GM19324 (cell line): ENCODE data around the gene WRNIP1.
"Not testable (repeated sequence)": the region's sequence is repeated elsewhere in the genome, so short reads cannot be mapped to it uniquely, and the experiment has no call there.

Source experiments
- ATAC-seq: cut with Tn5 transposase; IDR thresholded peaks from one replicate; pipeline ENCODE4 v1.9.1; 2021; ENCODE audit warnings: mild to moderate bottlenecking, moderate library complexity; ENCODE audit not compliant: unreplicated experiment, low FRiP score

The WRNIP1 gene

GRCh38 chr6:2782825-2783187 lies 17.6 kb downstream of the WRNIP1 start:
- no peak for ATAC-seq

GRCh38 chr6:2783188-2783963 lies 18.2 kb downstream of the WRNIP1 start:
- ATAC-seq, result no peak

DNA sequence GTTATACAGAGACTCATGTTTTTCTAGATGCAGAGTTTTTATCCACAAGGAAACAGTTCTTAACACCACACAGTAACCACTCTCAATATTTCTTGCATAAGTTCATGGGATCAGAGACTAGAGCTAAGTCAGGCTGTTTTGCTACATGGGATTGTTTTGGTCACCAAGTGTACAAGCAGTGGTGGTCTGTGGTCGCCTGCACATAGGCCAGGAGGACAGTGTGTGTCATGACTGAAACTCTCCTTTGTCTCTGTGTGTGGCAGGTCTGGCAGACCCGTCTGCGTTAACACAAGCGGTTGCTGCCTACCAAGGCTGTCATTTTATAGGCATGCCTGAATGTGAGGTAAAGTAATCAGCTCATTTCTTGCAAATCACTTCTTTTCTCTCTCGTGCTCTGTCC lies 18.9 kb downstream of the WRNIP1 start:
- ATAC-seq, result no peak

GRCh38 chr6:2784930-2785329 lies 19.7 kb downstream of the WRNIP1 start:
- ATAC-seq, result no peak

DNA sequence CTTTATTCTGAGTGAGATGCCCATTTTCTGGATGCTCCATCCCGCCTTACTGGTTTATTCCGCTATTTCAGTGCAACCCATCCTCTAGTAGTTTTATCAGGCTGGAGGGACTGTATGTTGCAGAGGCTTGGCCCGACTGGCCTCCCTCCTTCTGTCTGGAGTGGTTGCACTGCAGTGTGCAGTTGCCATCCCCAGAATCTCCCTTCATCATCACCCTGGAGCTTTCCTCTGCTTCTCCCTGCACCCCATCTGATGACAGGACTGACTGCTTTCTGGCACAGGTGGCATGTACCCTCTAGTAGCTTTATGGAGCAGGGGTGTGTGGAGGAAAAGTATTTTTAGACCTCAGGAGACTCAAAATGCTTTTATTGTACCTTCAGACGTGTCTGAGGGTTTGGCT lies 21.1 kb downstream of the WRNIP1 start:
- no peak for ATAC-seq

- no peak for ATAC-seq
Observed at GRCh38 chr6:2790588-2791449, 25.6 kb downstream of the WRNIP1 start.

DNA sequence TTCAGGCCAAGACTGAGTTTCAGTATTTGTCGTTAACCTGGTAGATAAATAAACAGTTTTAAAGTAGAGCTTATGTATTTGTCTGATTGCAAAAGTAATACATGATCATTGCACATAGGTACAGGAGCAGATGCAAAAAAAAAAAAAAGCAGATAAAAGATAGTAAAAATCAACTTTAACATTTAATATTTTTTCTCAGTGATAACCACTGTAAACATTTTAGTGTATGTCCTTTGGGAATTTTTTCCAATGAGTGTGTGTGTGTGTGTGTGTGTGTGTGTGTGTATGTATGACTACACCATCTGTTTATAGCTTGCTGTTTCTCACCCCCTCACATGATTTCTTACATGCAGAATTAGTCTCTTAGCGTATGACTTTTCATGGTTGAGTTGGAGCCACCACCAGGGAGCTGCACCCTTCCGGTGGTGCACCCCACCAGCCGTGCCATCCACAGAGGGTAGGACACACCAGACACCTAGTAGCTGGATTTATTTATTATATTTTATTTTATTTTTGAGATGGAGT lies 26.3 kb downstream of the WRNIP1 start:
- ATAC-seq, result no peak

DNA sequence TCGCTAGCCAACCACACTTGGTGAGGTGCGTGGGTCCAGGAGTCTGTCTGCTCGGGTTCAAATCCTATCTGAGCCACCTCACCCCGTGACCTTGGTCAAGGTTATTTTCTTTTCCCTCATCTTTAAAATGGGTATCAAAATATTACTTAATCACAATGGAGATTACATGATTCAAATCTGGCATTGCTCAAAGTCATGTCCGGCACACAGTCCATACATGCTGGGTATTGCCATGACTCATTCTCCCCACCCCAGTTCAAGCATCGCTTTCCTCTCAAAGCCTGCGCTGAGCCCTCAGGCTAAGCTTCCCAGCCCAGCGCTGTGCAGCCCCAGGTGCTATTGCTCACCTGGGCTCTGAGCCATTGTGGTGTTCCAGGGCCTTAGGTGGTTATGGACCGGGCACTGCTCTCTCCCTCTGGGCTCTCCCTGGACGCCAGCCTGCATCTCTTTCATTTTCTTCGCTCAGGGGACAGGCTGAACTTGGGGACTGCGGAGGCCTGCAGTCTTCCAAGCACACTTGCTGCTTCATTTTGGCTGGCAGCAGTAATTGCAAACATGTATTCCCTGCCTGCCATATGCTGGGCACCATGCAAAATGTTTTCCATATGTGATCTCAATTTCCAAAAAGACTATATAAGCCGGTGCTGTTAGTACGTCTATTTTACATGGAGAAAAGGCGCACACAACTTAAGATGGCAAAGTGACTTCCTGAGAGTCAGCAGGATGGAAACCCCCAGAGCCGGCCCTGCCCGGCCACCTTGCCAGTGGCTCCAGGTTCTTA lies 27.3 kb downstream of the WRNIP1 start:
- no peak for ATAC-seq

DNA sequence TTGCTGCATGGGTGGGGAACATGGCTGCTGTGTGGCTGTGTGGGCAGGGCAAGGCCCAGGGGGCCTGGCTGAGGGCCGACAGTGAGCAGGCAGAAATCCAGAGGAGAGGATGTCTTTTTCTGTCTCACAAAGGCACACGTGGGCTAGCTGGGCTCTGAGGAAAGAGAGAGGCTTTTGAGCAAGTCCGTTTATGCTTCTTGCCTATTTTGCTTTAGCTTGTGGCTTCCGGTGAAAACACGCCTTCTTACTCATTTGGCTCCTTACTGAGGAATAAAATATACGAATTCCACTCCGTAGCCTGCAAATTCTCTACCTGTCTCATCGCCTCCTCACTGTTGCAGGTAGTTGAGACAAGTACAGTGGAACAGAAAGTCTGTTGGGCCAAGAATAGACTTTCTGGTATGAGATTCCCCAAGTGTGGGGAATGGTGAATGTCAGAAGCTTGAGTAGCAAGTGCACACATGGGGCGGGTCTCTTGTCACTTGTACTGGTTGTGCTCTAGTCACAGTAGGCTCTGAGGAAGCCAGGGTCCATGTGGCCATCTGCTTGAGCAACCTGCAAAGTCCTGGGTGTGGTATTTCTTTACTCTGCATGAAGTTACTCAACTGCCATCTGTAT lies 28.4 kb downstream of the WRNIP1 start:
- no peak for ATAC-seq

GRCh38 chr6:2794171-2794730 lies 29.1 kb downstream of the WRNIP1 start:
- ATAC-seq, result no peak

GRCh38 chr6:2795162-2795561 lies 30.0 kb downstream of the WRNIP1 start:
- no peak for ATAC-seq

DNA sequence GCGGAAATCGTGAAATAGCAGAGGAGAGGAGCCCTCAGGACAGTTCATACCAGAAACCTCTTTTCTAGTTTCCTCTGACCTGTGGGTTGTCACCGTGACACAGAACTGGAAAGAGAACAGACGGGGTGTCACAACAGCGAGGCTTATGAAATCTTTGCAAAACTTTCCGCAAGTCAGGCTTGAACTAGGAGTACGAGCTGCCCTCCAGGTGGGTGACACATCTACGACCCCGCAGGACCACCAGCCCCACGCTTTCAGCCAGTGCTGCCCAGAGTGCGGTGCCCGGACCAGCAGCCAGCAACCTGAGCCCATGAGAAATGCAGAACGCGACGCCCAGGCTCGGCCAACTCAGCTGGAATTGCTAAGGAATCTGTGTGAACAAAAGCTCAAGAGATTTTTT lies 30.8 kb downstream of the WRNIP1 start:
- ATAC-seq, result no peak

DNA sequence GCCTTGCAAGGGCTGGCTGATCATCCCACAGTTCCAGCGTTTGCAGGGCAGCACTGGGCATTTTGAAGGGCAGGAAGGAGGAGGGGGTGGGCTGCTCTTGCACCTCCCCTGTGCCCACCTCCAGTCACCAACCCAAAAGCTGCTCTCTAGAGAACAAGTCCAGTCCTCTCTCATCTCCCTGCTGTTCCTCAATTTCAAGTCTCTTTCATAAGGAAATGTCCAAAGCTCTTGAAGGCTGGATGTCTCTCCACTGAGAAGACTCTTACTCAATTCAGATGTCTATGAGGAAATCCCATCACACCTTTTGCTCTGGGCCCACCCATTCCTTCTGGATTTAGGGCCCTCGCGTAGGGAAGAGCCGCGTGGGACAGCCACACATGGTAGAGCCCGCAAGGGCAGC lies 31.7 kb downstream of the WRNIP1 start:
- ATAC-seq, result no peak

GRCh38 chr6:2797564-2798031 lies 32.4 kb downstream of the WRNIP1 start:
- no peak for ATAC-seq

DNA sequence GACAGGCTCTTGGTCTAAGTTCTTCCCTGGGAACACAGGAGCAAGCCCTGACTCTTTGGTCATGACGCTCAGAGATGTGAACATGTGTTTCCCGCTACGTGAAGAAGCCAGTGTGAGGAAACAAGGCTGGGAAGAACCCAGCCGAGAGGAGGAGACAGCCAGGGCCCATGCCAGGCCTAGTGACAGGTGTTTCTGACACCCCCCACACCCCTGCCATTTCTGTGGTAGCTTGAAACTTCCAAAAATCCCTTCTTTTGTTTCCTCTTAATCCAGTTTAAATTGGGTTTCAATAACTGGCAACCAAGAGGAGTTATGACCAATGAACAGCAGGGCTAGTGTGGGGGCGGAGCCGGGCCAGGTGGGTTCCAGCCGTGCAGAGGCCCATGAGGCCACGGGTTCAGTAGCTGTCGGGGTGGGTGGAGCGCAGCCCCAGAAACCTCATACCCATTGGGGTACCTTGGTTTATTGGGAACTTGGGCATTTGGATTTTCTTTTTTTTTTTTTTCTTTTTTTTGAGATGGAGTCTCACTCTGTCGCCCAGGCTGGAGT lies 33.5 kb downstream of the WRNIP1 start:
- ATAC-seq, result no peak

DNA sequence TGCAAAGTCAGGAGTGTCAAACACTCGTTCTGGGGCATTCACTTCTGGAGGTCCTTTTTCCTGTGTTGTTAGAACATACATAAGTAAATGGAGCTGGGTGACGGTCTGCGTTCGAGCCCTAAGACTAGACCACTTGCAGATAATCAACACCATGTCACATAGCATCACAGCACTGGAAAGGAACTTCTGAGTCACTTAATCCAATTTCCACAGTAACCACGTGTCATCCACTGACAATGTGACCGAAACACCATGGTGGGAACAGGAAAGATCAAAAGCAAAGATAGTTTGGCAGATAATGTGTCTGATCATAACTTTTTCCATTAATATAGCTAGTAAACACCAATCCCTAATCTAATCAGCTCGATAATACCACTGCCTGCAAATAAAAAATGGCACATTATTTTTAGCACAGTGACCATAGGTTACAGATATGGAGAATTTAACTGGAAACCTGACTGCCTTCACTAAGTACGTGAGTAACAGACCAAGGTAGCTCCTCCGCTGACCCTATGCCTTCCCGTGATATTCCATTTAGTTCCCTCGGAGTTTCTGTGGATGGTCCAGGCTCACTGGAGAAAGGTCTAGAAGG lies 34.8 kb downstream of the WRNIP1 start:
- ATAC-seq, result no peak

DNA sequence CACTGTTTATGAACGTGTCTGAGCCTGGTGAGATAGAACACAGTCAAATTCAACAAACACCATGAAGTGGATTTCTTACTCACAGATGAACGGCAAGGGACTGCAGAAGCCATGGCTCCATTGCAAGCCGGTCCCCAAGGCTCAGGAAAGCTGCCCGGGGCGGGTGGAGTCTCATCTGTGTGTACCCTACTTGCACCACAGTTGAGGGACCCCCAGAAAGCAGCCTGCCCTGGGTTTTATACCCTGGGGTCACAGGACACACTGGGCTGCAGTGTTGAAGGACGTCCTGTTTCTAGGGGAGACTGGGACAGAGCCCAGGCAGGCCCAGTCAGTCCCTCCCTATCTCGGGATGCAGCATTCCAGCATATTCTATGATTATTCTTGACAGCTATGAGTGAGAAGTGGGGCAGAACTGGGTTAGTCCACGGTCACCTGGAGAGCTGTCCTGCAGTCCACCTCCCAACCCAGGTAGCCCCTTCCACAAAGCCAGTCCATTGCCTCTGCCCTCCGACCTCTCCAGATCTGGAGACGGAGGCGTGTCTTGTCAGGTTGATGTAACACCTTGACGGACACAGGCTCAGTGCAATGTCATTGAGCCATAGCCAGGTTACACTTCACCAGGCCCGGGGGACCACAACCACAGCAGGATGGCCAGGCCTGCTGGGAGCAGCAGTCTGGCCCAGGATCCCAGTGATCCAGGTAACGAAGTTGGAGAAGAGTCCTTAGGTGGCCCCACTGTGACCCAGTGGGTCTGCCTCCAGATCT lies 35.5 kb downstream of the WRNIP1 start:
- no peak for ATAC-seq

DNA sequence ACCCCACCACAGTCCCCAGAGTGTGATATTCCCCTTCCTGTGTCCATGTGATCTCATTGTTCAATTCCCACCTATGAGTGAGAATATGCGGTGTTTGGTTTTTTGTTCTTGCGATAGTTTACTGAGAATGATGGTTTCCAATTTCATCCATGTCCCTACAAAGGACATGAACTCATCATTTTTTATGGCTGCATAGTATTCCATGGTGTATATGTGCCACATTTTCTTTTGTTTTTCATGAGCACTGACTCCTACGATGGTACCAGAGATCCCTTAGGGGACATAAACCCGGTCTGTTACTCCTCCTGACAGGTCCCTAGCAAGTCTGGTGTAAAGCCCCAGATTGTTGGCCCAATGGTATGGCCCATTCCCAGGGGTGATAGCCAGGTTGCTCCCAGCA lies 36.5 kb downstream of the WRNIP1 start:
- not testable (repeated sequence) for ATAC-seq
